ENCODE data around the gene YBX1.
"Not testable (repeated sequence)": the region's sequence is repeated elsewhere in the genome, so short reads cannot be mapped to it uniquely, and the experiment has no call there.

GRCh38 chr1:42682484-42682738, 193 bp downstream of the YBX1 start:
- not testable (repeated sequence) for TF ChIP-seq CTCF, EP300 (IDR thresholded peaks at IDR 0.05)

All from tibial nerve (tissue), 4 donors.